Measurements from ENCODE around the gene IL1RAPL1. TPM values are rescaled to one million over a fixed set of nuclear protein-coding genes. Genes with fewer than 3 reads are reported as not detected.

The IL1RAPL1 gene
- polyA plus RNA-seq, 2 of the 4 experiments (the other 2 are of a cell fraction) = not detected

DNA sequence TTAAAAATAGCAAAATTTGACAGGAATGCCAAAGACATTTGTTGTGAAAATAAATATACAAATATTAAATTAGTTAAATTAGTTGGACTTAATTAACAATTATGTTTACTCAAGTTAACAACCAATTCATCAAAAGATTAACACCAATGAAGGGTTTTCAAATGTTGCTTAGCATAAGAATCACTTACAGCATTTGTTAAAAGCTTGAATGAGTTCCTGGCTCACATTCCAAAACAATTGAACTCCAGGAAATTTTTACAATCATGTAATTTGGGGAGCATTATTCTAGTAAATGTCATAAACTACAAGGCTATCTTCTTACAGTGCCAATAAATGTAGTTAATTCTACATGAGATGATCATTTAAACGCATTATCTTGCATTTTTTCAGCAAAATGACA is 1378.4 kb downstream of the IL1RAPL1 start:
- WGBS (ENCODE audit: missing lambda C conversion rate) = 55% methylated on average over 1 of the region's 1 CpG
- H3K9me3 ChIP-seq = no peaks in the 10 kb centered on the region
- no peak overlapping the region for H3K4me2 ChIP-seq
- FAIRE-seq (no peak), ATAC-seq (no peak), DNase-seq (ENCODE audit: low read depth in 1 of 2, low spot score in 1 of 2) (no peak)
- TF ChIP-seq HOXB5 (CRISPR knock-in tag; IDR thresholded peaks at IDR 0.05) (no peak), TP53 (CRISPR knock-in tag; IDR thresholded peaks at IDR 0.05) (no peak), CBX2 (IDR thresholded peaks at IDR 0.05; ENCODE audit: borderline replicate concordance, low read depth) (no peak), CHD2 (IDR thresholded peaks at IDR 0.05; ENCODE audit: low read length, partially characterized antibody) (no peak), GATA3 (IDR thresholded peaks at IDR 0.05; ENCODE audit: borderline replicate concordance) (no peak), NR3C1 (IDR thresholded peaks at IDR 0.05) (no peak), POLR2A (IDR thresholded peaks at IDR 0.05; ENCODE audit: low read length) (no peak), ESRRA (IDR thresholded peaks at IDR 0.05; ENCODE audit: borderline replicate concordance, low read length) (no peak), PHF8 (IDR thresholded peaks at IDR 0.05; ENCODE audit: borderline replicate concordance, low read depth) (no peak), BHLHE40 (IDR thresholded peaks at IDR 0.05; ENCODE audit: low read depth, low read length) (no peak), HDAC2 (IDR thresholded peaks at IDR 0.05) (no peak), ELK1 (IDR thresholded peaks at IDR 0.05; ENCODE audit: low read depth, low read length) (no peak)
- H3K4me1 ChIP-seq = no peaks in the 10 kb centered on the region
- H3K27ac ChIP-seq = no peak overlapping the region
- CTCF ChIA-PET = no interaction called here
- POLR2A ChIA-PET = no interaction called here
- H3K4me3 ChIP-seq = no peak overlapping the region

DNA sequence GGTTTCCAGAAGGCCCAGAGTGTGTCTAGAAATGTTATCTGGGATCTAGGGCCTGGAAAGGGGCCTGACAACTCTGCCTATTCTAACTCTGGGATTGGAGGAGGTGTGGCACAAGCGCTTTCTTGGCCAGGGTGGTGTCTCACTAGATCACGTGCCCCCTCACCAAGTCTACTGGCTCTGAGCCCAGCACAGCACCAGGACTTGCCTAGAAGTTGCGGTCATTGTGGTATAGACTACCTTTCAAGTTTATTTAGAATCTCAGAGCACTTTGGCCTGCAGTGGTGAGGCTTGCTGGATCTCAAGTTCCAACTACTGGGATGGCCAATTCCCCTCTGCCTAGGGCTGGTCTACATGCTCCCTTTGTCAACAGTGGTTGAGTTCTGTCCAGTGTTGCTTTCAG is 1404.8 kb downstream of the IL1RAPL1 start:
- no peak for DNase-seq (ENCODE audit: low read depth in 1 of 2, low spot score in 1 of 2)
- TF ChIP-seq MAZ (IDR thresholded peaks at IDR 0.05; ENCODE audit: borderline replicate concordance, low read depth, low read length) (no peak), ELK1 (IDR thresholded peaks at IDR 0.05; ENCODE audit: low read depth, low read length) (no peak), NR3C1 (IDR thresholded peaks at IDR 0.05) (no peak), HOXB13 (CRISPR knock-in tag; IDR thresholded peaks at IDR 0.05; ENCODE audit: low read depth) (no peak), PBX3 (IDR thresholded peaks at IDR 0.05) (no peak), ZFP36 (IDR thresholded peaks at IDR 0.05; ENCODE audit: borderline replicate concordance, partially characterized antibody) (no peak), POLR2A (IDR thresholded peaks at IDR 0.05; ENCODE audit: low read length) (no peak), FOSB (CRISPR knock-in tag; IDR thresholded peaks at IDR 0.05) (no peak)
- Histone ChIP-seq H3K9me3 (no peaks in the 10 kb centered on the region), H3K27ac (no peak overlapping the region), H3K4me1 (no peaks in the 10 kb centered on the region), H3K4me2 (no peak overlapping the region), H3K4me3 (no peak overlapping the region)
- ATAC-seq = no peak
- FAIRE-seq = no peak
- ChIA-PET POLR2A (no interaction called here), CTCF (no interaction called here)
- 50% methylated on average over 2 of the region's 3 CpGs for WGBS (ENCODE audit: missing lambda C conversion rate)

DNA sequence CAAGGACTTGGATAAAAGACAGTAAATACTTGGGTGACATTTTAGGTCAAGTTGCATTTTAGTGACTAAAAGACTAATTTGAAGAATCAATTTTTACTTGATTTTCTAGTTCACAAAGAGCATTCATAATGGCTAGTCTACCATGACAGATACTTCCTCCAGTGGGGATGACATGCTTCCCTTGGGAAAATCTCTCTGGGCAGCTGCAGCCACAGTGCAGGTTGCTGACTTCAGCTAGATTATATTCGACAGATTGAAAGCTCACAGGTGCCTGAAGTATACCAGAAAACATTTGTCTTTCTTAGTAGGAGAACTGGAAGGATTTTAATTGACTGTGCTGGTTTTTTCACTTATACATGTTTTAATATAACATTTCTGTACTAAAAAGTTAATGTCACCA is 1418.6 kb downstream of the IL1RAPL1 start:
- no peak for FAIRE-seq
- POLR2A ChIA-PET = no interaction called here
- Histone ChIP-seq H3K27ac (no peak overlapping the region), H3K9me3 (no peaks in the 10 kb centered on the region), H3K4me1 (no peaks in the 10 kb centered on the region), H3K4me2 (no peak overlapping the region), H3K4me3 (no peak overlapping the region)
- DNase-seq (ENCODE audit: low read depth in 1 of 2, low spot score in 1 of 2) = no peak
- no peak for ATAC-seq
- WGBS (ENCODE audit: missing lambda C conversion rate) = 8% methylated on average over 1 of the region's 1 CpG
- CTCF ChIA-PET = no interaction called here
- TF ChIP-seq RFX5 (IDR thresholded peaks at IDR 0.05) = no peak
- no peak for TF ChIP-seq CBX8 (IDR thresholded peaks at IDR 0.05)
- TF ChIP-seq TFCP2L1 (CRISPR knock-in tag; IDR thresholded peaks at IDR 0.05) = no peak
- no peak for TF ChIP-seq ZSCAN20 (CRISPR knock-in tag; IDR thresholded peaks at IDR 0.05)
- TF ChIP-seq, protein P1, sequence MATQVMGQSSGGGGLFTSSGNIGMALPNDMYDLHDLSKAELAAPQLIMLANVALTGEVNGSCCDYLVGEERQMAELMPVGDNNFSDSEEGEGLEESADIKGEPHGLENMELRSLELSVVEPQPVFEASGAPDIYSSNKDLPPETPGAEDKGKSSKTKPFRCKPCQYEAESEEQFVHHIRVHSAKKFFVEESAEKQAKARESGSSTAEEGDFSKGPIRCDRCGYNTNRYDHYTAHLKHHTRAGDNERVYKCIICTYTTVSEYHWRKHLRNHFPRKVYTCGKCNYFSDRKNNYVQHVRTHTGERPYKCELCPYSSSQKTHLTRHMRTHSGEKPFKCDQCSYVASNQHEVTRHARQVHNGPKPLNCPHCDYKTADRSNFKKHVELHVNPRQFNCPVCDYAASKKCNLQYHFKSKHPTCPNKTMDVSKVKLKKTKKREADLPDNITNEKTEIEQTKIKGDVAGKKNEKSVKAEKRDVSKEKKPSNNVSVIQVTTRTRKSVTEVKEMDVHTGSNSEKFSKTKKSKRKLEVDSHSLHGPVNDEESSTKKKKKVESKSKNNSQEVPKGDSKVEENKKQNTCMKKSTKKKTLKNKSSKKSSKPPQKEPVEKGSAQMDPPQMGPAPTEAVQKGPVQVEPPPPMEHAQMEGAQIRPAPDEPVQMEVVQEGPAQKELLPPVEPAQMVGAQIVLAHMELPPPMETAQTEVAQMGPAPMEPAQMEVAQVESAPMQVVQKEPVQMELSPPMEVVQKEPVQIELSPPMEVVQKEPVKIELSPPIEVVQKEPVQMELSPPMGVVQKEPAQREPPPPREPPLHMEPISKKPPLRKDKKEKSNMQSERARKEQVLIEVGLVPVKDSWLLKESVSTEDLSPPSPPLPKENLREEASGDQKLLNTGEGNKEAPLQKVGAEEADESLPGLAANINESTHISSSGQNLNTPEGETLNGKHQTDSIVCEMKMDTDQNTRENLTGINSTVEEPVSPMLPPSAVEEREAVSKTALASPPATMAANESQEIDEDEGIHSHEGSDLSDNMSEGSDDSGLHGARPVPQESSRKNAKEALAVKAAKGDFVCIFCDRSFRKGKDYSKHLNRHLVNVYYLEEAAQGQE (IDR thresholded peaks at IDR 0.05) = no peak
- TF ChIP-seq FOSL2 (IDR thresholded peaks at IDR 0.05) = no peak
- TF ChIP-seq FOSL2 (CRISPR knock-in tag; IDR thresholded peaks at IDR 0.05) = no peak
- TF ChIP-seq HEYL (CRISPR knock-in tag; IDR thresholded peaks at IDR 0.05) = no peak
- no peak for TF ChIP-seq HOXB13 (CRISPR knock-in tag; IDR thresholded peaks at IDR 0.05; ENCODE audit: low read depth)
